Muscle of arm (tissue), 12 donors: ENCODE data around the gene SHFL. TPM values are rescaled to one million over a fixed set of nuclear protein-coding genes. Genes with fewer than 3 reads are reported as not detected.
A peak's percentile ranks its signal among the peaks of the same experiment; 100 is the strongest.

ENCODE experiments used
- DNase-seq: peaks from one replicate; pipeline ENCODE4 v3.0.0-alpha.2; 2013
- polyA plus RNA-seq, 12 donors: library from polyadenylated mRNA; unstranded; fragments of 120-200 nt; gene quantifications; one replicate each; pipeline ENCODE4 v1.2.1, GENCODE V29; 2013; ENCODE audit not compliant: insufficient read length in 12 of 12

SHFL gene
- polyA plus RNA-seq, 12 donors: 6.8 to 23.1 (median 9.8) TPM; not detected in 1

DNA sequence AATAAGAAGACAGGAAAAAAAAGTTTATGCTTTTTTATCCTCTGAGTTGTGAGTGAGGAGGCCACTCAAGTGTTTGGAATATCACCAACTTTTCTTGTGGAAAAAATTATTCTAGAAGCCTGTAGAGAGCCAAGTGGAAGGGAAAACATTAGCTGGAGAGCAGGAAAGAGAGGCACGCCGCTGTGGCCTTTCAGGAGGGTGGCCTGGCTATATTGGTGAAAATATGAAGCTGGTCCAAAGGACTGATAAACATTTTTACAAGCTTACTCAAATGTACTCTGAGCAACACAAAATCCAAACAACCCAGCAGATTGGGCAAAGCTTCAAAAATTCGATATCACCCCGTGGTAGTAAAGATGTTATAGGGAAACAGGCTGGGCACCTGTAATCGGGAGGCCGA lies 35.9 kb downstream of the SHFL start:
- peak; percentile 68 for DNase-seq

DNA sequence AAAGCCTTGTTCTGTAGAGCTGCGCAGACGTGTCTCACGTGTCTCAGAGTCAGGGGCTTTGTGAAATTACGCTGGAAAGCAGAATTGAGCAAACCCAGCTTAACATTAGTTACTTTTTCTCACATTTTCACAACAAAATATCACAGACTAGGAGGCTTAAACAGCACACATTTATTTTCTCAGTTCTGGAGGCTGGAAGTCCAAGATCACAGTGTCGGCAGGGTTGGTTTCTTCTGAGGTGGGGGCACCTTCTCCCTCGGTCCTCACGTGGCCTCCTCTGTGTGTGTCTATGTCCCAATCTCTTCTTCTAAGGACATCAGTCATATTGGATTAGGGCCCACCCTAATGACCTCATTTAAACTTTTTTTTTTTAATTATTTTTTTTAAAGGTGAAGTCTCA lies 38.3 kb downstream of the SHFL start:
- DNase-seq: no peak

DNA sequence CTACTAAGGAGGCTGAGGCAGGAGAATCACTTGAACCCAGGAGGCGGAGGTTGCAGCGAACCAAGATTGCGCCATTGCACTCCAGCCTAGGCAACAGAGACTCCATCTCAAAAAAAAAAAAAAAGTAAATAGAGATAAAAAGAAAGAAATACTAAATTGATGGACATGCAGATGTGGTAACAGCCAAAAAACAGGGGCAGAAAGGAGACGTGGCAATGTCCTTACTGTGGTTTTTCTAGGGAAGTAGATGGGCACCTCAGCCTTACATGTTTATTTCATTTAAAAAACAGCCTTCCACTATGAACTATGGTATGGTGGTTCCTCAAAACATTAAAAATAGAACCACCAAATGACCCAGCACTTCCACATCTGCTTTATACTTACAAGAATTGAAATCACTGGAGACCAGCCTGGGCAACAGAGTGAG lies 40.1 kb downstream of the SHFL start:
- no peak for DNase-seq

DNA sequence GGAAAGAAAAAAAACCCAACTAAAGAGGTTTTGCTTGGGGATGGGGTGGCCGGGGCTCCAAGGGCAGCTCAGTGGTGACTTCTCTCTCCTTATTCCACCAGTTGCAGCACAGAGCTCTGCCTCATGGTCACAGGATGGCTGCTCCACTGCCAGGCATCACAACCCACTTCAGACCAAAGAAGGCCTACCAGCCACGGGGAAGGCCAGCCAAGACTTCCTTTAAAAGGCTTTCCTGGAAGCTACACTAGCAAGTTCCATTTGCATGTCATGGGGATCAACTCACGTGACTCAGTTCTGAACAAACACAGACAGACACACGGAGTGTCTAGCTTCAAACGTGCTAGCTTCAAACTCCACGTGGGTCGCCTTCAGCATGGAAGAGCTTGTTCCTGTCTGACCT lies 46.8 kb downstream of the SHFL start:
- no peak for DNase-seq

DNA sequence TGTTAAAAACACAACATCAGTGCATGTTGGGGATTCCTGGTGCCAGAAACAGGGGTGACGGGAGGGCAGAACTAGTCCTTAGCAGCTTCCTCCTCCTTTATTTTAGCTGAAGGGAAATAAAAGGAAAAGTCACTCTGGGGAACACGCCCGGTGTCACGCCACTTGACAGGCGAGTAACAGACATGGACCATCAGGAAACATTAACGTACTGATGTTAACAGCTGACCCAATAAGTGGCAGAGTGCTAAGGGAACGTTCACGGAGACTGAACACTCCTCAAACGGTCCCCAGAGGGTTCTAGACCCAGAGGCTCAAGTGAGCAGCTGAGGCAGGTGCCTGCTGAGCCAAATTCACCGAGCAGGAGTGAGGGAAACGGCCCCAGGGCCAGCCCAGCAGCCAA lies 47.5 kb downstream of the SHFL start:
- DNase-seq: no peak

DNA sequence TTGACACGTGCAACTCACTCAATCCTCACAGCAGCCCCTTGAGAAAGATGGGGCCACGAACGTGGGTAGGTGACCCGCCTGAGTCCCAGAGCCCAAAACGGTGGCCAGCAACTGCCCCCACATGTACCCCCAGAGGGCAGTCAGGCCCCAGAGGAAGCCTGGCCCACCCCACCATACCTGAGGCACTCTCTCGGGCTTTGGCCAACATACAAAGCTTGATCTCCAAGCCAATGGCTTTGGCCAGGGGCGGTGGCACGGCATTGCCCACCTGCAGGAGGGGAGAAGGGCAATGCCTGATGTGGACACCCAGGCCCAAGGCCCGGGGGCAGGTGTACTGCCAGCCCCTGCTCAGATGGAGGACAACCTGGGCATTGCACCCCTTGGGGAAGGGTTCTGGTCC lies 47.9 kb downstream of the SHFL start:
- DNase-seq: no peak

DNA sequence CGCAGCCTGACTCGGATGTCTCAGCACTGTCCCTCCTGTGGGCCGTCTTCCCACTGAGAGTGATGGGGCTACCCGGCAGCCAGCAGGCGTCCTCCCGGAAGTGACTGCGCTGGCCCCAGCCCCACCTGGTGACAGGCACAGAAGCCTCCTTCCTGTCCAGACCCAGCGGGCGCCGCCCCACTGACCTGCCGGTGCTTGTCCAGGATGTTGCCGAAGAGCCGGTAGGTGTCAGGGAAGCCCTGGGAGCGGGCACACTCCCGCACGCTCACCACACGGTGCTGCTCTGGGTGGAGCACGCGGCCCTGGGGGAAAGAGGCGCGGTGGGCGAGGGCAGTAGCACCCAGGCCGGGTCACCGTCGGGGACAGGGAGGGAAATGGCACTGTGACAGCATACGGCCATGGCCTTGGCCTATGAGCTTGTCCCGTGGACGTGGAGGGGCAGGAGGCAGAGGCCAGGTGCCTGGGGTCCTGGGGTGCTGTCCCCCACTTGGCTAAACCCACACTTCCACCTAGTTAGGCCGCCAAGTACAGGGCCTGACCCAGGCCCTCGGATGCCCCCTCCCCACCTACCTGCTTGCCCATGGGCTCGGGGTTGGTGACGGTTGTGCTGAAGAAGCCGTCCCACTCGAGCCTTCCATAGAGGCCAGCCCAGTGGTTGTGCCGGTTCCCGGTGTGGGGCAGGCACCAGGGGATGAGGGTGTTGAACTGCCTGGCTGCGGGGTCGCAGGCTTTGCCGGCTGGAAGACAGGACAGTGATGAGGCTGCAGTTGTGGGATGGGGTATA lies 49.6 kb downstream of the SHFL start:
- DNase-seq: no peak

DNA sequence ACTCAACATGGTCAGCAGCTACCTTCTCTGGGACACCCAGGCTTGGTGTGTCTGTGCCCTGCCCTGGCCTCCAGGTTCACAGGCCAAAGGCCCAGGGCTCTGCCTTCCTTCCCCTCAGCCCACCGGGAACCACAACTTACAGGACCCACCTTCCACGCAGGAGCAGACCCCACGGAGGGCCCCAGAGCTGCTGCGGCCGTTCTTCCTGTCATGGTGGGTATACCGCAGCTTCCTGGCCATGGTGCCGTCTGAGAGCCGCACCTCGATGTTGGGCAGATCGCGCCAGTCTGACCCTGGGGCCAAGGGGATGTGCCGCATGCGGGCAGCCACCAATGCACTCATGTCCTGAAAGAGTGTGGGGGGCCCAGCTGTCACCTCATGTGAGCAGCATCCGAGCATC lies 50.8 kb downstream of the SHFL start:
- DNase-seq: no peak

DNA sequence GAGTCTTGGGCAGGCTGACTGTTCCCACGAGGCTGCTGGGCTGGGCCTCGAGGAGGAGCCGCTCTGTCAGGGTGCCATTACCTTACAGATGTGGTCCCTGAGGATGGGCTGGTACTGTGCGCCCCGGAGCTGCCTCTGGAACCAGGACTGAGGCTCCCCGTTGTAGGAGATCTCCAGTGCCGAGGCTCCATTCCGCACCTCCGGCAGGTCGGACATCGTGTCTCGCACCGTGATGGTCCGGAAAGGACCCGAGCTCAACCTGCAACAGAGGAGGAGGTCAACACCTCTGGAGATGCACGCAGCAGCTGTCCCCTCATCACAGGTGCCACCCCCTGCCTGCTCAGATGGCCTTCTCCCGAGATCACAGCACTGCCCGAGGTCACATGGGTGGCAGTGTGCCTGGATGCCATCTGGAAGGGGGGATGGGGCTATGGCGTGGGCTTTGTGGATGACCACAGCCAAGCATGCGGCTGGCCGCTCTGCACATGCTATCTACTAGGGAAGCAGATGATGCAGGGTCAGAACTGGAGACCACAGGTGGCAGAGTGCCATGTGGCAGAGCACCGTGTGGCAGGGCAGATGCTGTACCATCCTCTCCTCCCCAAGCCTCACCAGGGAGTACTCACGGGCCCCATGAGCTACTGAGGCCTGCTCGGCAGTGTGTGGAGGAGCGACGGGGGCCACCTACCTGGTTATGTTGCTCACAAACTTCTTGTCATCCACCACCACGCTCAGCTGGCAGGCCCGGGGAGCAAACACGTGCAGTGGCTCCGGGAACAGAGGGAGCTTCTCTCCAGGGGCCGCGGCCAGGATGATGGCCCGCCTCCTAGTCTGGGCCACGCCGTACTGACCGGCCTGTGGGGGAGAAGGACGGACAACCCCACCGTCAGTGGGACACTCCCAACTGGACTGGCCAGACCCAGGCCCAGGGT lies 51.9 kb downstream of the SHFL start:
- DNase-seq: no peak

DNA sequence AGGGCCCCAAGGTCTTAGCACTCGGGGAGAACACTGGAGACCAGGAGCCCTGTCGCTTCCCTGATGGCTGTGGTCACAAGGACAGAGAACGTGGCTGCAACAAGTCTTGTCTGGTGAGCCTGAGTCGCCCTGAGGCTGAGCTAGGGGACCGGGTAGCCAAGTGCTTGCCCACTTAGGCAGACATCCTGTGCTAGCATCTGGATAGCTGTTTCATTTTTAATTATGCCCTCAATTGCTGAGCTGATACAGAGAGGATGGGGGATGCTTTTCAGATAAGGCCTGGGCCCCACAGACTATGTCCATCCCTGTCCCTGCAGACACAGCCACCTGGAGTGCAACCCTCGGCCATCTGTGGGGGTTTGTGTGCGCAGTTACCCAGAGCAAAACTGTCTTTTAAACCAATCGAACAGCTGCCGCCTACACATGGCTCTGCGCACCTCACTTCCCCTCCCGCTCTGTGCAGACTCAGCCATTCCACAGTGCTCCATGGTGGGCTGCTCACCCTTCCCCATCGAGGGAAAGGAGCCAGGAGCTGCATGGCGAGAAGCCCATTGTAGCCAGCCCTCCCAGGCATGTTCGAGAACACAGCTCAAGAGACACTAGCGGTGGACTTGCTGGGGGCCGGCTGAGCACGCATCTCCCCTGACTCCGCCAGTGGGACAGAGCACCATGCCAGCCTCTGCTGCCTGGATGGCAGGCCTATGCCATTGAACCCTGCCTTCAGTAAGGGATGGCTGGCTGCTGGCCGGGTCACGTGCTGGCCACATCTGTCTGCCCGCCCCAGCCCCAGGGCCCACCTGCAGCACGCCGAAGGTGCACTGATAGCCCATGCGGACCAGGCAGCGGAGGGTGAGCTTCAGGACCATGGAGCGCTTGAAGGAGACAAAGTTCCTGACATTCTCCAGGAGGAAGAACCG lies 53.0 kb downstream of the SHFL start:
- no peak for DNase-seq

DNA sequence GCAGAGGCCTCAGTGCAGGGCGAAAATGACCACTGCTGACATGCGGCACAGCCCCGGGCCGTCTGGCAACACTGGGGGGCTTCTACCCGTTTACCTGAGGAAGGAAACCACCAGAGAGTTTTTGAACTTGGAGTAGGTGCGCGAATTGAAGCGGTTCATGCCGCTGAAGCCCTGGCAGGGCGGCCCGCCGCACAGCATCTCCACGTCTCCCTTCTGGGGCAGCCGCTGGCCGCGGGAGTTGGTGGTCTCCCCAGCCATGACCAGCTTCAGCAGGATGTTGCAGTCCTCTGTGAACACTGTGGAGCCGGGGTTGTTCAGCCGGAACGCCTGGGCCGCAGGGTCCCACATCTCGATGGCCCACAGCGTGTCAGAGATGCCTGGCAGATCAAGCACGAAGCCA lies 53.8 kb downstream of the SHFL start:
- DNase-seq: no peak

DNA sequence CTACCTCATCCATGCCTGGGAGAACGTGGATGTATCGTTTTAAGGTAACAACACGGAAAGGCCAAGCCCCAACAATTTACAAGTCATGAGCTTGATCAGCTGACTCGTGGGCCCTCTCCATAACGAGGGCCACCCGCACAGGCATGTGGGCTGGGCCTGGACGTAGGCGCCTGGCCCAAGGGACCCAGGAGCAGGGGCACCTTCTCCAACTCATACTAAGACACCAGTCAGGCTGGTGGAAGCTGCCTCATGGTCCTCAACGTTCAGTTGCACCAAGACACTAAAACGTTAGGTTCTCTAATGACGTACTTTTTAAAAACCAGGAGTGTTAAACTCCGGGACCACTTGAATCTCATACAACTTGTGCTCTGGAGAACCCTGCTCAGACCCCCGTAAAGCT lies 55.4 kb downstream of the SHFL start:
- no peak for DNase-seq

DNA sequence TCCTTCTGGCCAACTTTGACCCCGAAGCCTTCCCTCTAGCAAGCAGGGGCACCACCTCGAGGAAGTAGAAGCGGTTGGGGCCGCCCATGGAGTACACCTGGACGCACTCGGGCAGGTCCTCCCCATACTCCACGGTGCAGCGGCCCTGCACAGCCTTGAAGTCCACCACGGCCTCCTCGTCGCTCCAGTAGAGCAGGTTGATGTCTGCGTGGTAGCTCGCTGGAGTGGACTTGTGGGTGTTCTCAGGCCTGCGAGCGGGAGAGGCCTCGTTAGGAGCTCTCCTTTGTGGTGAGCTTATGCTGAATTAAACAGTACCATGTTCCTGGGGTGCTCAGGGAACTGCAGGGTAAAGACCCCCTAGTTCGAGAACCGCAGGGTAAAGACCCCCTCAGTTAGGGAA lies 55.9 kb downstream of the SHFL start:
- DNase-seq: no peak

Other genes starting within 250 kb of the SHFL start
- gene OLFM2, start 149.8 kb upstream of the SHFL start, polyA plus RNA-seq: 10 to 100 TPM in 11 of 12 donors, not detected in 1; 14.3 to 59.1 (median 27.0) TPM
- gene COL5A3, start 75.8 kb upstream of the SHFL start, polyA plus RNA-seq: 10 to 100 TPM in 11 of 12 donors, not detected in 1; 47.3 to 81.6 (median 70.5) TPM
- gene RDH8, start 72.8 kb upstream of the SHFL start, polyA plus RNA-seq: under 1 TPM in 1 of 12 donors, not detected in 11; 0.21 TPM
- 10 to 100 TPM in 1 of 12 donors, 1 to 10 TPM in 9, not detected in 2; 1.6 to 13.2 (median 5.4) TPM for gene ANGPTL6, start 16.4 kb downstream of the SHFL start, polyA plus RNA-seq
- gene PPAN, start 20.0 kb downstream of the SHFL start, polyA plus RNA-seq: 10 to 100 TPM in 11 of 12 donors, not detected in 1; 19.8 to 35.1 (median 23.4) TPM
- 10 to 100 TPM in 3 of 12 donors, 1 to 10 TPM in 8, not detected in 1; 6.8 to 12.5 (median 8.7) TPM for gene P2RY11, start 25.4 kb downstream of the SHFL start, polyA plus RNA-seq
- 100 to 1,000 TPM in 11 of 12 donors, not detected in 1; 111 to 280 (median 223) TPM for gene EIF3G, start 33.6 kb downstream of the SHFL start, polyA plus RNA-seq
- 100 to 1,000 TPM in 2 of 12 donors, 10 to 100 TPM in 9, not detected in 1; 47.3 to 145 (median 82.2) TPM for gene DNMT1, start 108.6 kb downstream of the SHFL start, polyA plus RNA-seq
- 10 to 100 TPM in 8 of 12 donors, 1 to 10 TPM in 3, not detected in 1; 9.1 to 18.1 (median 11.8) TPM for gene S1PR2, start 145.0 kb downstream of the SHFL start, polyA plus RNA-seq
- 10 to 100 TPM in 11 of 12 donors, not detected in 1; 19.6 to 40.3 (median 26.0) TPM for gene MRPL4, start 165.9 kb downstream of the SHFL start, polyA plus RNA-seq
- gene ICAM1, start 184.8 kb downstream of the SHFL start, polyA plus RNA-seq: 10 to 100 TPM in 2 of 12 donors, 1 to 10 TPM in 9, not detected in 1; 5.8 to 20.7 (median 7.8) TPM
- 1 to 10 TPM in 1 of 12 donors, under 1 TPM in 9, not detected in 2; 0.22 to 1.9 (median 0.44) TPM for gene ICAM4, start 200.6 kb downstream of the SHFL start, polyA plus RNA-seq
- gene ICAM5, start 203.6 kb downstream of the SHFL start, polyA plus RNA-seq: 1 to 10 TPM in 1 of 12 donors, under 1 TPM in 4, not detected in 7; 0.05 to 1.1 (median 0.13) TPM
- gene ZGLP1, start 223.5 kb downstream of the SHFL start, polyA plus RNA-seq: 1 to 10 TPM in 10 of 12 donors, not detected in 2; 1.9 to 4.8 (median 3.5) TPM
- 10 to 100 TPM in 11 of 12 donors, not detected in 1; 10.9 to 34.1 (median 13.6) TPM for gene FDX2, start 229.7 kb downstream of the SHFL start, polyA plus RNA-seq
- gene RAVER1, start 247.2 kb downstream of the SHFL start, polyA plus RNA-seq: 10 to 100 TPM in 9 of 12 donors, 1 to 10 TPM in 2, not detected in 1; 9.3 to 27.7 (median 12.1) TPM